ENCODE measurements around the gene ATF6. TPM values are rescaled to one million over a fixed set of nuclear protein-coding genes. Genes with fewer than 3 reads are reported as not detected.

Gene ATF6
- total RNA-seq, 1 donor from 2014 or later = 28.0 TPM

- peaks cover 2% of the 10 kb centered on the region for H3K4me1 Mint-ChIP-seq
- no peak overlapping the region for H3K27ac Mint-ChIP-seq
- no peak for TF ChIP-seq CTCF (IDR thresholded peaks at IDR 0.05; ENCODE audit: unreplicated experiment)
- DNase-seq (ENCODE audit: low spot score in 2 of 2, unreplicated experiment in 2 of 2) = no peak
- H3K9me3 Mint-ChIP-seq = no peaks in the 10 kb centered on the region
- H3K36me3 Mint-ChIP-seq = no peaks in the 10 kb centered on the region
- no peak overlapping the region for H3K4me3 Mint-ChIP-seq
- H3K27me3 Mint-ChIP-seq (ENCODE audit: low read depth) = no peaks in the 10 kb centered on the region
Measured at GRCh38 chr1:161930064-161930463, 163.9 kb downstream of the ATF6 start.

DNA sequence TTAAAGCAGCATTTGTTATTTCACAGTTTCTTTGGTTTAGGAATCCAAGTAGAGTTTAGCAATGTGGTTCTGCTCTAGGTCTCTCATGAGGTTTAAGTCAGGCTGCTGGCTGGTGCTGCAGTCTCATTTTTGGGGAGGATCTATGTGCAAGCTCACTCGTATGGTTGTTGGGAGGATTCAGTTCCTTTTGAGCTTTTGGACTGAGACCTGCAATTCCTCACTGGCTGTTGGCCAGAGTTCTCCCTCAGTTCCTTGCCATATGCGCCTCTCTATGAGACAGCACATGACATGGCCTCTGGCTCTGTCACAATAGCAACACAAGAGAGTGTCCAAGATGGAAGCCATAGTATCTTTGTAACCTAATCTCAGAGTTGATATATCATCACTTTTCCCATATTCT lies 166.5 kb downstream of the ATF6 start:
- H3K4me1 Mint-ChIP-seq = peaks cover 2% of the 10 kb centered on the region
- peaks cover 2% of the 10 kb centered on the region for H3K36me3 Mint-ChIP-seq
- no peaks in the 10 kb centered on the region for H3K27me3 Mint-ChIP-seq (ENCODE audit: low read depth)
- no peak for DNase-seq (ENCODE audit: low spot score in 2 of 2, unreplicated experiment in 2 of 2)
- no peak for TF ChIP-seq CTCF (IDR thresholded peaks at IDR 0.05; ENCODE audit: unreplicated experiment)
- no peak overlapping the region for H3K4me3 Mint-ChIP-seq
- H3K9me3 Mint-ChIP-seq = no peaks in the 10 kb centered on the region
- H3K27ac Mint-ChIP-seq = no peak overlapping the region

GRCh38 chr1:161933592-161934588 lies 167.8 kb downstream of the ATF6 start:
- Mint-ChIP-seq H3K36me3 (peaks cover 2% of the 10 kb centered on the region), H3K4me1 (no peaks in the 10 kb centered on the region), H3K27ac (no peak overlapping the region), H3K9me3 (no peaks in the 10 kb centered on the region), H3K4me3 (no peak overlapping the region), H3K27me3 (ENCODE audit: low read depth) (no peaks in the 10 kb centered on the region)
- no peak for DNase-seq (ENCODE audit: low spot score in 2 of 2, unreplicated experiment in 2 of 2)
- no peak for TF ChIP-seq CTCF (IDR thresholded peaks at IDR 0.05; ENCODE audit: unreplicated experiment)

- Mint-ChIP-seq H3K36me3 (peaks cover 2% of the 10 kb centered on the region), H3K27me3 (ENCODE audit: low read depth) (no peaks in the 10 kb centered on the region), H3K27ac (no peak overlapping the region), H3K4me1 (no peaks in the 10 kb centered on the region), H3K4me3 (no peak overlapping the region), H3K9me3 (no peaks in the 10 kb centered on the region)
- no peak for DNase-seq (ENCODE audit: low spot score in 2 of 2, unreplicated experiment in 2 of 2)
- no peak for TF ChIP-seq CTCF (IDR thresholded peaks at IDR 0.05; ENCODE audit: unreplicated experiment)
Measured at GRCh38 chr1:161935264-161935663, 169.1 kb downstream of the ATF6 start.

GRCh38 chr1:161936786-161937185 lies 170.7 kb downstream of the ATF6 start:
- DNase-seq (ENCODE audit: low spot score in 2 of 2, unreplicated experiment in 2 of 2) = no peak
- no peak for TF ChIP-seq CTCF (IDR thresholded peaks at IDR 0.05; ENCODE audit: unreplicated experiment)
- Mint-ChIP-seq H3K36me3 (peaks cover 2% of the 10 kb centered on the region), H3K27me3 (ENCODE audit: low read depth) (no peaks in the 10 kb centered on the region), H3K4me3 (no peak overlapping the region), H3K9me3 (no peaks in the 10 kb centered on the region), H3K27ac (no peak overlapping the region), H3K4me1 (peaks cover 2% of the 10 kb centered on the region)
